Measurements from ENCODE around the gene PPARG. TPM values are rescaled to one million over a fixed set of nuclear protein-coding genes. Genes with fewer than 3 reads are reported as not detected.

The PPARG gene
- total RNA-seq, 1 experiment from 2014 or later: 61.5 TPM

- H3F3A ChIP-seq (ENCODE audit: insufficient read depth, low read depth): peaks cover 42% of the 10 kb centered on the region
- H3K79me2 ChIP-seq (ENCODE audit: low read depth): peaks cover 99% of the 10 kb centered on the region
- H3K4me1 ChIP-seq (replicated peaks; ENCODE audit: insufficient read depth): no peaks in the 10 kb centered on the region; the same call in 1 of the 2 replicates
- no peaks in the 10 kb centered on the region for H3K27me3 ChIP-seq (ENCODE audit: insufficient read depth, low read depth)
- H3K9me2 ChIP-seq (ENCODE audit: insufficient read depth): no peaks in the 10 kb centered on the region
- no peak overlapping the region for H3K4me2 ChIP-seq
- no peak overlapping the region for H3K27ac ChIP-seq
- H3K9me3 ChIP-seq (ENCODE audit: insufficient read depth, low read depth): peaks cover 4% of the 10 kb centered on the region
- BruUV-seq (replicated peaks): no TSS peak
- ChIA-PET POLR2A (ENCODE audit: unreplicated experiment) (no interaction called here), CTCF (no interaction called here)
- DNase-seq: no peak
- no peak overlapping the region for H2AFZ ChIP-seq
- peaks cover 29% of the 10 kb centered on the region for H4K20me1 ChIP-seq (ENCODE audit: insufficient read depth)
- TF ChIP-seq EZH2 (IDR thresholded peaks at IDR 0.05; ENCODE audit: low read depth) (no peak), CTCF (conservative IDR thresholded peaks at IDR 0.05) (0 out of 2 replicates have a peak, but pooled peaks have one; percentile 22)
- intact Hi-C loops (cut with micrococcal nuclease; ENCODE audit: unreplicated experiment): no loop called here
- no peak overlapping the region for H3K4me3 ChIP-seq
- peaks cover 46% of the 10 kb centered on the region for H3K36me3 ChIP-seq (ENCODE audit: low read depth)
These were observed 40.1 kb downstream of the PPARG start for GRCh38 chr3:12328837-12329462.

- H3K27ac ChIP-seq: no peak overlapping the region
- H3K9me2 ChIP-seq (ENCODE audit: insufficient read depth): no peaks in the 10 kb centered on the region
- no peaks in the 10 kb centered on the region for H3K27me3 ChIP-seq (ENCODE audit: insufficient read depth, low read depth)
- peaks cover 30% of the 10 kb centered on the region for H3F3A ChIP-seq (ENCODE audit: insufficient read depth, low read depth)
- H3K4me3 ChIP-seq: no peak overlapping the region
- TF ChIP-seq CTCF (conservative IDR thresholded peaks at IDR 0.05) (no peak), EZH2 (IDR thresholded peaks at IDR 0.05; ENCODE audit: low read depth) (no peak)
- H3K36me3 ChIP-seq (ENCODE audit: low read depth): peaks cover 58% of the 10 kb centered on the region
- H3K4me2 ChIP-seq: no peak overlapping the region
- no TSS peak for BruUV-seq (replicated peaks)
- H4K20me1 ChIP-seq (ENCODE audit: insufficient read depth): peaks cover 9% of the 10 kb centered on the region; the same call in 1 of the 2 replicates
- ChIA-PET POLR2A (ENCODE audit: unreplicated experiment) (no interaction called here), CTCF (no interaction called here)
- peaks cover 98% of the 10 kb centered on the region for H3K79me2 ChIP-seq (ENCODE audit: low read depth)
- intact Hi-C loops (cut with micrococcal nuclease; ENCODE audit: unreplicated experiment): no loop called here
- no peaks in the 10 kb centered on the region; the same call in 1 of the 2 replicates for H3K4me1 ChIP-seq (replicated peaks; ENCODE audit: insufficient read depth)
- no peak overlapping the region for H2AFZ ChIP-seq
- H3K9me3 ChIP-seq (ENCODE audit: insufficient read depth, low read depth): peaks cover 4% of the 10 kb centered on the region
- DNase-seq: no peak
These were observed 45.9 kb downstream of the PPARG start for GRCh38 chr3:12334786-12335185.

GRCh38 chr3:12335421-12335820 lies 46.6 kb downstream of the PPARG start:
- Histone ChIP-seq H3K27ac (no peak overlapping the region), H3K4me3 (no peak overlapping the region), H3K4me1 (replicated peaks; ENCODE audit: insufficient read depth) (no peaks in the 10 kb centered on the region; the same call in 1 of the 2 replicates), H3K9me3 (ENCODE audit: insufficient read depth, low read depth) (peaks cover 1% of the 10 kb centered on the region; the same call in 1 of the 2 replicates), H3K4me2 (no peak overlapping the region), H4K20me1 (ENCODE audit: insufficient read depth) (peaks cover 2% of the 10 kb centered on the region; the same call in 1 of the 2 replicates), H3K79me2 (ENCODE audit: low read depth) (peaks cover 98% of the 10 kb centered on the region), H3K36me3 (ENCODE audit: low read depth) (peaks cover 56% of the 10 kb centered on the region), H3K27me3 (ENCODE audit: insufficient read depth, low read depth) (no peaks in the 10 kb centered on the region), H3K9me2 (ENCODE audit: insufficient read depth) (no peaks in the 10 kb centered on the region), H2AFZ (no peak overlapping the region), H3F3A (ENCODE audit: insufficient read depth, low read depth) (peaks cover 27% of the 10 kb centered on the region)
- TF ChIP-seq CTCF (conservative IDR thresholded peaks at IDR 0.05) (no peak), EZH2 (IDR thresholded peaks at IDR 0.05; ENCODE audit: low read depth) (no peak)
- no peak for DNase-seq
- BruUV-seq (replicated peaks): no TSS peak
- POLR2A ChIA-PET (ENCODE audit: unreplicated experiment): no interaction called here
- intact Hi-C loops (cut with micrococcal nuclease; ENCODE audit: unreplicated experiment): no loop called here
- CTCF ChIA-PET: no interaction called here
